Lung microvascular endothelial cell (primary cell): ENCODE data around the gene C19orf25. TPM values are rescaled to one million over a fixed set of nuclear protein-coding genes. Genes with fewer than 3 reads are reported as not detected.

Source experiments
- DNase-seq, 2 donors: peaks; one replicate each; pipeline versions ENCODE4 v3.0.0 to v3.0.0-alpha.2; 2010; ENCODE audit warnings: low read depth in 2 of 2
- total RNA-seq: library from RNA; depleted of rRNA; stranded (reverse); fragments of >200 nt; gene quantifications from 2 replicates; pipeline ENCODE4 v1.2.1, GENCODE V29; 2014

Gene C19orf25
- total RNA-seq, 1 donor from 2014 or later = 17.5 TPM

DNA sequence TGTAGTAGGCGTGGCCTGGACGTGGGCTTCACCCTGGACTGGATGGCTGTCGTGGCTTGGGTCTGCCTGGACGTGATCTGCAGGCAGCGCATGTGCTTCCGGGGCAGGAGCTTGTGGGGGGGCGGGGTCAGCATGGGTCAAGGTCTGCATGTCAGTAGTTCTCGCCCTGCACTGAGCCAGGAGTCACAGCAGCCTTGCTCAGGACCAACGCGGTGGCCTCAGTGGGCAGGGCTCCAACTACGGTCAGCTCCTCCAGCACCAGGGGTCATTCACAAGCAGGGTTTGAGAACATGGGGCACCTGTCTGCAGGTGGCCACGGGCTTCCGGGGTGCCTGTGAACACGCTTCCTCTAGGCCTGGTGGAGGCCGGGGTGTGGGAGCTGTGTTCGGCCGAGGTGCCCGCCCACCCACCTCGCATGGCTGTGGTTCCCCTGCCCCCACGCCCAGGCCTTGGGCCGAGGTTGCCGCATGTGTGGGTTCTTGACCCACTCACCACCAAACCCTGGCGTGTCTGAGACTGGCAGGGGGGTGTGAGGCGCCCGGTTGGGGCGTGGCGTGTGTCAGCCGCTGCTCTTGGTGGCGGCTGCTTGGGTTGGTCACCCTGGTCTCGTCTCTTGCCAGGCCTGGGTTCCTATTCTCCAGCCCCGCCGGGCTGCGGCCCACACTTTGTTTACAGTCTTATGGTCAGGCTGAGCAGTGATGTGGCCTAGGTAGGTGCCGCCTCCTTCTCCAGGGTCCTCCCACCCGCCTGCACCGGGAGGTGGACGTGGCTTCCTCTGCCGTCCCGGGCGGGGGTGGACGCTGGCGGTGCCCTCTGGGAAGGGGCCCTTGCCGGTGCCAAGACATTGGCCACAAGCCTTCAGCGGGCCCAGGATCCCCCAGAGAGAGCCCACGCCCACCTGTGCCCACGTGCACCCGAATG lies 45.6 kb downstream of the C19orf25 start:
- DNase-seq = no peak

DNA sequence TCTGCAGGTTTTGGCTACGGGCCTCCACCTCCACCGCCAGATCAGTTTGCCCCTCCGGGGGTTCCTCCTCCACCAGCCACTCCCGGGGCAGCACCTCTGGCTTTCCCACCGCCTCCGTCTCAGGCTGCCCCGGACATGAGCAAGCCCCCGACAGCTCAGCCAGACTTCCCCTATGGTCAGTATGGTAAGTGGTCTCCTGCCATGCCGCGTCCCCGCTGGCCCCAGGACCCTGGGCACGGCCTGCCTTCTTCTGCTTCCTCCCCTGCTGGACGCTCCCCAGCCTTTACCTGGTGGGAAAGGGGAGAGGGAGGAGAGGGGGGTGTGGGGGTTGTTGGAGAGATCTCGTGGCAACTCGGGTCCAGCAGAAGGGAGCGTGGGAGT lies 46.5 kb downstream of the C19orf25 start:
- DNase-seq = no peak

DNA sequence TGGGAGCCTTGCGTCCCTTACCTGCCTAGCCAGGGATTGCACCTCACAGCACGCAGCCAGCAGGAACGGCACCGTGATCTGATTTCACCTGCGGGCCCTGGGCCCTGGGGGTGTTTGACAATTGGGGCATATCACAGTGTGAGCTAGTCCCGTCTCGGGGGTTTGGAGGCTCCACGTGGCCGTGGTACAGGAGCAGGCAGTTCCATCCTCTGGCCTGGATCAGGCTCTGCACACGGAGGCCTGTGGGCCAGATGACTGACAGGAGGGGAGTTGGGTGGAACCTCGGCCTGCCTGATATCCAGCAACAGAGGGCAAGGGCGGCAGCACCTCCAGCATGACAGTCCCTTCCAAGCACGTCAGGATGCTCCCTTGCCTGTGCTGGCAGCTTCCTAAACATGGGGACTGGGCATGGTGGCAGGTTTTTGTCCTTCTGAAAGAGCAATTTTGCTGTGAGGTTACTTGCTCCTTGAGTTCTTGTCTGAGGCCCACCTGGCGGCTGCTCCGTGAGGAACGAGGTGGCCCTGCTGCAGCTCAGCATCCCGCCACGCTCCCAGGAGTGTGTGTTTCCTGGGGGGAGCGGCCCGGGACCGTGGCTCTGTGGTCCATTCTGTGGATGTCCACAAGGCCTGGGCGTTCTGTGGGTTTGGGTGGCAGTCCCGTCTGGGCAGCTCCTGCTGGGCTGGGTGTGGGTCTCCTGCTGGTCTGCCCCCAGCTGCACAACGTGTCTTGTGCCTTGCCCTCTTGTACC lies 47.1 kb downstream of the C19orf25 start:
- DNase-seq = no peak

- no peak for DNase-seq
Measured at GRCh38 chr19:1430246-1430645, 48.8 kb downstream of the C19orf25 start.

- no peak for DNase-seq
Measured at GRCh38 chr19:1429750-1430149, 49.3 kb downstream of the C19orf25 start.

DNA sequence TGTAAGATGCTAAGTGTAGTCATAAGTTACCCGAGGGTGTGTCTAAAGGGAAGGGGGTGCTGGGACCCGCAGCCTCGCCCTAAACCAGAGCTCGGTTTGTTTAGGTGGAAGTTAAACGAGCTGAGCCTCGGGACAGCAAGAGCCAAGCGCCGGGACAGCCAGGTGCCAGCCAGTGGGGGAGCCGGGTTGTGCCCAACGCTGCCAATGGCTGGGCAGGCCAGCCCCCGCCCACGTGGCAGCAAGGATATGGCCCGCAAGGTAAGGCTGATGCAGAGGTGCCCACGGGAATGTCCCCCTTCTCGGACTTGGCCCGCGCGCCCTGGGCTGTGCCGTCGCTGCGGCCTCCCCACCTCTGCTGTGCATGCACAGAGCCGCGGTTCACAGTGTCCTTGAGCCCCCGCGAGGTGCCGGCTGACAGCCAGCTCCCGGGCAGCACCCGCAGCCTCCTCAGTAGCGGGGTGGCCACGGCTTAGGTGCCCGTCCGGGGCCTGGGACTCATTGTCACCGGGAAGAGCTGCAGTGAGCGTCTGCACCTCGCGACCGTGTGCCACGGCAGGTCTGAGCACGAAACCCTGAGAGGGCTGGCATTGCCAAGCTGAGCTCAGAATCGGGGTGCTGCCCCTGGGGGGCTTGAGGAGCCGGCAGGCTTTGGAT lies 50.1 kb downstream of the C19orf25 start:
- DNase-seq = no peak

- DNase-seq = no peak
Measured at GRCh38 chr19:1427221-1427920, 51.6 kb downstream of the C19orf25 start.

DNA sequence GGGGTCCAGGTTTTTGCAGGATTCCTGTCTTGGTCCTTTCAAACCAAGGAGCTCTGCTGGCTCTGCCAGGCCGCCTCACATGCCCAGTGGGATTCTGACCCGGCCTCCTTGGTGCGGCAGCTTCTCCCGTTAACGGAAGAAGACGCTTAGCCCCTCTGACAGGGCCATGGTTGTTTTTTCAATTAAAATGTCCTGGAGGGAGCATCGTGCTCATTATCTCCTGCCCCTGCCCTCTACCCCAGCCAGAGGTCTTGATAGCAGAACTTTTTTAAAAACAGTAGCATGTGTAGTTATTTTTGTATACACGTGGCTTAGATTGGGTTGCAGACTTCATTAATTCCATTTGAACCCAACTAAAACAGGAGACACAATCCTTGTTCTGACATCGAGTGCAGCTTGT lies 52.3 kb downstream of the C19orf25 start:
- DNase-seq = no peak

- no peak for DNase-seq
Measured at GRCh38 chr19:1425902-1426301, 53.1 kb downstream of the C19orf25 start.

DNA sequence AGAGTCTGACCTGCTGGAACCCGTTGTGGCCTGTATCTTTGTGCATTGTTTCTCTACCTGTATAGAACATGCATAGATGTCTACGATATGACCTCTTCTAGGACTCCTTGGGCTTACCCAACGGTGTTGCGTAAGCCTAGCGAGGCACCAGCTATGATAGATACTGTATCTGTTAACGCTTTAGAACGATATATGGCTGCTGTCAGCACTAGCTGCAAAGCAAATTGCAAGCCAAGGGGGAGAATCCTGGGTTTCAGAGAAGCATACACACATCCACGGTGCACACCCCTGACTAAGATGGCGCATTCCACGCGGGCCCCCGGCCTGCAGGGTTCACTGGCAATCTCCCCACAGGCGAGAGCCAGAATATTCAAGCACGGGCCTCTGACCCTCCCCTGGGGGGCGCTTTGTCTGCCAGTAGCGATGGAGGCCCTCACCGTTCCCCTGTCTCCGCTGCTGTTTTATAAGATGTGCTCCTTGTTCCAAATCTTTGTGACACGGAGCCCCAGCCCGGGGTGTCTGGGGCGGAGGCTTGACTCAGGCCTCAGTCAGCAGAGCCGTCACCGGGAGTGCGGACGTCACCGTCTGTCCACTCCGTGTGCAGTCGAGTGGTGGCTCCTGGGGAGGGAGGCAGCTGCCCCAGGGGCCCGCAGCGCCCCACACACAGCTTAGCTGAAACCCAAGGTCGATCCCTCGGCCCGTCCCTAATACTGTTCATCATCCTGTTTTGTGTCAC lies 53.7 kb downstream of the C19orf25 start:
- no peak for DNase-seq

- no peak for DNase-seq
Measured at GRCh38 chr19:1424192-1424955, 54.6 kb downstream of the C19orf25 start.

DNA sequence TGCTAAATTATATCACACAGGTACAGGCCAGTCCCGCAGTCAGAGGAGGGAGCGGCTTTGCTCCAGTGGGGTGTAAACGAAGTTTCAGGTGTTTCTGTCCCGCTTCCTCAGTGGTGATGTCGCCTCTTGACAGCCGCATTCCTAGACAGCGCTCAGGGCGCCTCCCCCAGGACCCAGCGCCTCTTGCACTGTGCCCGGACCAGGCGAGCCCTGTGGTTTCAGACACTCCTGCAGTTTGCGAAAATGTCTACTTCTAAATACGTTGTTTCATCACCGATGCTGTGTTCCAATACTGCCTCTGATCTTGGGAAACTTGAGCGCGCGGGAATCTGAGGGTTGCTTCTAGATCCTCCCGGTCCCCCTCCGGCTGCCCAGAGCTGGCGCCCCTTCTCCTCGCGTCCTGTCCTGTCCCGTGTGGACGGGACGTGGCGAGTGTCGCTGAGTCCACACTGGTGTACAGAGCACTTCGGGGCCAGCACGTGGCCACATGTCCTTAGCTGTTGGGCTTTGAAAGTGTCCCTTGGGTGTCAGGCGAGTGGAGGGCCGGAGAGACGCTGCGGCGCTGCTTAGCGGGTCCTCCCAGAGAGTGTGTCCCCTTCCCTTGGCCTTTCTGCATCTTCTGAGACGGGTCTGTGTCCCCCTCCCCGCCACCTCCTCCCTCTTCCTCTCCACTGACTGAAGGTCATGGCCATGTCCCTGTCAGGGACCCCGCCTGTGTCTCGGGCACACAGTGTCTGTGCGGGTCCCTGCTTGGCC lies 55.4 kb downstream of the C19orf25 start:
- DNase-seq = no peak

Other genes starting within 250 kb of the C19orf25 start
- gene CBARP, start 241.2 kb downstream of the C19orf25 start, total RNA-seq = 0.65 and 1.2 TPM in 2 replicates
- 15.7 and 16.3 TPM in 2 replicates for gene ATP5F1D, start 237.5 kb downstream of the C19orf25 start, total RNA-seq
- gene MIDN, start 230.6 kb downstream of the C19orf25 start, total RNA-seq = 3.2 and 5.4 TPM in 2 replicates
- 95.4 and 115 TPM in 2 replicates for gene CIRBP, start 209.9 kb downstream of the C19orf25 start, total RNA-seq
- 16.9 and 17.0 TPM in 2 replicates for gene FAM174C, start 203.7 kb downstream of the C19orf25 start, total RNA-seq
- under 0.01 TPM in 1 of 2 replicates, not detected in the other for gene EFNA2, start 193.3 kb downstream of the C19orf25 start, total RNA-seq
- 64.9 and 110 TPM in 2 replicates for gene NDUFS7, start 95.3 kb downstream of the C19orf25 start, total RNA-seq
- 8.3 and 12.6 TPM in 2 replicates for gene GAMT, start 77.7 kb downstream of the C19orf25 start, total RNA-seq
- 46.4 and 48.4 TPM in 2 replicates for gene DAZAP1, start 71.6 kb downstream of the C19orf25 start, total RNA-seq
- gene RPS15, start 40.8 kb downstream of the C19orf25 start, total RNA-seq = 338 and 383 TPM in 2 replicates
- gene APC2, start 29.1 kb downstream of the C19orf25 start, total RNA-seq = under 0.01 TPM in 2 replicates
- gene PCSK4, start 11.1 kb upstream of the C19orf25 start, total RNA-seq = 0.44 and 0.60 TPM in 2 replicates
- 0.20 and 0.44 TPM in 2 replicates for gene REEP6, start 12.0 kb upstream of the C19orf25 start, total RNA-seq
- gene ADAMTSL5, start 33.8 kb upstream of the C19orf25 start, total RNA-seq = not detected in 2 replicates
- not detected in 2 replicates for gene PLK5, start 44.9 kb upstream of the C19orf25 start, total RNA-seq
- 41.6 and 75.6 TPM in 2 replicates for gene MEX3D, start 89.1 kb upstream of the C19orf25 start, total RNA-seq
- 46.0 and 79.4 TPM in 2 replicates for gene MBD3, start 113.7 kb upstream of the C19orf25 start, total RNA-seq
- gene UQCR11, start 126.2 kb upstream of the C19orf25 start, total RNA-seq = 127 and 151 TPM in 2 replicates
- 47.9 and 48.6 TPM in 2 replicates for gene TCF3, start 173.4 kb upstream of the C19orf25 start, total RNA-seq